Caco-2 (cell line): ENCODE results near the gene YJEFN3. TPM values are rescaled to one million over a fixed set of nuclear protein-coding genes. Genes with fewer than 3 reads are reported as not detected.

Source experiments
- BruUV-seq: library from RNA; stranded (reverse); fragments of 400-500 nt; replicated peaks from 2 replicates; lab custom pipeline; 2021; lab: Mats Ljungman, UMichigan
- CTCF ChIA-PET: fragments of 300-600 bp; sonication (Branson Sonifier 250); formaldehyde crosslinking; loops from one replicate; lab custom pipeline; 2022; ENCODE audit warnings: antibody characterized with exemption; lab: Charles Lee
- POLR2A ChIA-PET: fragments of 300-600 bp; sonication (Branson Sonifier 250); formaldehyde crosslinking; loops from one replicate; lab custom pipeline; 2022; ENCODE audit warnings: antibody characterized with exemption; lab: Charles Lee
- DNase-seq, 2 experiments: peaks; one replicate each; pipeline versions ENCODE4 v3.0.0 to v3.0.0-alpha.2; 2020 to 2022
- H3K27me3 ChIP-seq: replicated peaks from 2 replicates; pipeline ENCODE4 v1.6.0; 2011; ENCODE audit warnings: low read length; ENCODE audit not compliant: control insufficient read depth, insufficient read depth
- H3K36me3 ChIP-seq: 2 replicates; pipeline ENCODE4 v1.5.1; 2011; ENCODE audit warnings: low read length; ENCODE audit not compliant: control insufficient read depth, insufficient read depth
- H3K4me1 ChIP-seq: fragments of 250-450 bp; sonication (Bioruptor Pico); 2 replicates; pipeline ENCODE4 v1.5.1; 2020; ENCODE audit warnings: mild to moderate bottlenecking
- H3K4me3 ChIP-seq: 2 replicates; pipeline ENCODE4 v1.5.1; 2011; ENCODE audit warnings: low read depth, mild to moderate bottlenecking, control low read depth, low read length
- H3K9me3 ChIP-seq: fragments of 250-450 bp; sonication (Bioruptor Pico); 2 replicates; pipeline ENCODE4 v1.5.1; 2020; ENCODE audit warnings: mild to moderate bottlenecking, moderate library complexity
- H3K27ac Mint-ChIP-seq: one replicate; pipeline ENCODE4 v1.8.0; 2022; ENCODE audit warnings: mixed read lengths; ENCODE audit not compliant: unreplicated experiment
- H3K27me3 Mint-ChIP-seq: one replicate; pipeline ENCODE4 v1.8.0; 2022; ENCODE audit warnings: mixed read lengths; ENCODE audit not compliant: insufficient read depth, unreplicated experiment
- H3K36me3 Mint-ChIP-seq: one replicate; pipeline ENCODE4 v1.8.0; 2022; ENCODE audit warnings: mild to moderate bottlenecking, mixed read lengths; ENCODE audit not compliant: insufficient read depth, unreplicated experiment
- H3K4me1 Mint-ChIP-seq: one replicate; pipeline ENCODE4 v1.8.0; 2022; ENCODE audit warnings: low read depth, mixed read lengths; ENCODE audit not compliant: unreplicated experiment
- H3K4me3 Mint-ChIP-seq: one replicate; pipeline ENCODE4 v1.8.0; 2022; ENCODE audit warnings: mild to moderate bottlenecking, moderate library complexity, mixed read lengths; ENCODE audit not compliant: unreplicated experiment
- H3K9me3 Mint-ChIP-seq: one replicate; pipeline ENCODE4 v1.8.0; 2022; ENCODE audit warnings: mixed read lengths; ENCODE audit not compliant: unreplicated experiment
- intact Hi-C: fragments of 100-400 bp; cut with micrococcal nuclease; formaldehyde crosslinking; loops from one replicate; pipeline ENCODE4 v1.10.0; 2022; ENCODE audit not compliant: unreplicated experiment
- total RNA-seq: library from RNA; stranded (reverse); gene quantifications from 2 replicates; pipeline ENCODE4 v1.2.3, GENCODE V29; 2022
- TF ChIP-seq, protein P1 (sequence below), 2 experiments: fragments of 200-600 bp in 1 of 2; IDR thresholded peaks; 1 replicate in 1 of 2; 2 replicates in 1 of 2; pipeline versions ENCODE4 v1.5.1 to v1.8.0; 2011 to 2022; ENCODE audit warnings: antibody characterized with exemption in 1 of 2, control low read depth in 1 of 2, inconsistent platforms in 1 of 2, low read depth in 1 of 2, low read length in 1 of 2, mild to moderate bottlenecking in 1 of 2, moderate library complexity in 1 of 2; ENCODE audit not compliant: insufficient read depth in 1 of 2, severe bottlenecking in 1 of 2, unreplicated experiment in 1 of 2

YJEFN3 gene
- total RNA-seq, 1 experiment from 2014 or later: 8.1 TPM

- Histone ChIP-seq H3K27me3 (no peaks in the 10 kb centered on the region), H3K4me3 (no peak overlapping the region), H3K9me3 (no peaks in the 10 kb centered on the region), H3K36me3 (no peaks in the 10 kb centered on the region), H3K4me1 (no peaks in the 10 kb centered on the region)
- intact Hi-C loops: loop anchor here (5.0 kb wide), 1 partner anchor 66 kb away; the partner anchor contains the start of gene PBX4
- POLR2A ChIA-PET: interaction anchor here (0.6 kb wide), 1 partner anchor 113 kb away, joined by 5 read pairs; no protein-coding TSS in a partner anchor
- Mint-ChIP-seq H3K27ac (no peak overlapping the region), H3K27me3 (peaks cover 4% of the 10 kb centered on the region), H3K36me3 (no peaks in the 10 kb centered on the region), H3K4me3 (no peak overlapping the region), H3K9me3 (no peaks in the 10 kb centered on the region), H3K4me1 (no peaks in the 10 kb centered on the region)
- DNase-seq: no peak
- TF ChIP-seq, protein P1, sequence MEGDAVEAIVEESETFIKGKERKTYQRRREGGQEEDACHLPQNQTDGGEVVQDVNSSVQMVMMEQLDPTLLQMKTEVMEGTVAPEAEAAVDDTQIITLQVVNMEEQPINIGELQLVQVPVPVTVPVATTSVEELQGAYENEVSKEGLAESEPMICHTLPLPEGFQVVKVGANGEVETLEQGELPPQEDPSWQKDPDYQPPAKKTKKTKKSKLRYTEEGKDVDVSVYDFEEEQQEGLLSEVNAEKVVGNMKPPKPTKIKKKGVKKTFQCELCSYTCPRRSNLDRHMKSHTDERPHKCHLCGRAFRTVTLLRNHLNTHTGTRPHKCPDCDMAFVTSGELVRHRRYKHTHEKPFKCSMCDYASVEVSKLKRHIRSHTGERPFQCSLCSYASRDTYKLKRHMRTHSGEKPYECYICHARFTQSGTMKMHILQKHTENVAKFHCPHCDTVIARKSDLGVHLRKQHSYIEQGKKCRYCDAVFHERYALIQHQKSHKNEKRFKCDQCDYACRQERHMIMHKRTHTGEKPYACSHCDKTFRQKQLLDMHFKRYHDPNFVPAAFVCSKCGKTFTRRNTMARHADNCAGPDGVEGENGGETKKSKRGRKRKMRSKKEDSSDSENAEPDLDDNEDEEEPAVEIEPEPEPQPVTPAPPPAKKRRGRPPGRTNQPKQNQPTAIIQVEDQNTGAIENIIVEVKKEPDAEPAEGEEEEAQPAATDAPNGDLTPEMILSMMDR (IDR thresholded peaks at IDR 0.05; ENCODE audit: insufficient read depth in 1 of 2, low read depth in 1 of 2, low read length in 1 of 2, severe bottlenecking in 1 of 2, unreplicated experiment in 1 of 2): no peak
- CTCF ChIA-PET: interaction anchor here (0.6 to 0.7 kb wide), 2 partner anchors 18 to 113 kb away, joined by 3 read pairs; no protein-coding TSS in a partner anchor
- no TSS peak for BruUV-seq
Observed at GRCh38 chr19:19550972-19551852, 22.5 kb downstream of the YJEFN3 start.

DNA sequence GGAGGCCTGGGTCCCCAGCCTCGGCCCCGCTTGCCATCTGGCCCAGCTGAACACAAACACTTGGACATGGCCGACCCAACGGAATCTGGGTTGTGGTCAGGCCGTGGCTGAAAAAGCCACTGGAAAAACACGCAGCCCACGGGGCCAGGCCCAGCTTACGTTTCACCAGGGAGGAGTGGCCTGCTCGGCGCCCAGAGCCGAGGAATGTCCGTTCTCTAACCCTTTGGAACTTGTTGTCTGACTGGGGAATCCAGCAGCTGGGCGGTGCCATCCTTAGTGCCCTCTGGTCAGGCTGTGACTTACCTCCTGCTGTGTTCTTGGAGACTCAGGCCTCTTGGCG is 23.1 kb downstream of the YJEFN3 start:
- ChIA-PET POLR2A (interaction anchor here (0.6 kb wide), 1 partner anchor 113 kb away, joined by 5 read pairs; no protein-coding TSS in a partner anchor), CTCF (no interaction called here)
- no peak overlapping the region for H3K27ac Mint-ChIP-seq
- no peaks in the 10 kb centered on the region for H3K27me3 ChIP-seq
- no TSS peak for BruUV-seq
- TF ChIP-seq, protein P1 (IDR thresholded peaks at IDR 0.05; ENCODE audit: insufficient read depth in 1 of 2, low read depth in 1 of 2, low read length in 1 of 2, severe bottlenecking in 1 of 2, unreplicated experiment in 1 of 2): no peak
- intact Hi-C loops: loop anchor here (2.0 to 5.0 kb wide), 2 partner anchors 19 to 65 kb away; partner anchors contain the start of gene PBX4
- H3K36me3 ChIP-seq: no peaks in the 10 kb centered on the region
- no peaks in the 10 kb centered on the region for H3K9me3 Mint-ChIP-seq
- H3K4me3 ChIP-seq: no peak overlapping the region
- H3K9me3 ChIP-seq: no peaks in the 10 kb centered on the region
- no peaks in the 10 kb centered on the region for H3K36me3 Mint-ChIP-seq
- peaks cover 4% of the 10 kb centered on the region for H3K27me3 Mint-ChIP-seq
- H3K4me1 Mint-ChIP-seq: no peaks in the 10 kb centered on the region
- no peaks in the 10 kb centered on the region for H3K4me1 ChIP-seq
- no peak for DNase-seq
- H3K4me3 Mint-ChIP-seq: no peak overlapping the region

DNA sequence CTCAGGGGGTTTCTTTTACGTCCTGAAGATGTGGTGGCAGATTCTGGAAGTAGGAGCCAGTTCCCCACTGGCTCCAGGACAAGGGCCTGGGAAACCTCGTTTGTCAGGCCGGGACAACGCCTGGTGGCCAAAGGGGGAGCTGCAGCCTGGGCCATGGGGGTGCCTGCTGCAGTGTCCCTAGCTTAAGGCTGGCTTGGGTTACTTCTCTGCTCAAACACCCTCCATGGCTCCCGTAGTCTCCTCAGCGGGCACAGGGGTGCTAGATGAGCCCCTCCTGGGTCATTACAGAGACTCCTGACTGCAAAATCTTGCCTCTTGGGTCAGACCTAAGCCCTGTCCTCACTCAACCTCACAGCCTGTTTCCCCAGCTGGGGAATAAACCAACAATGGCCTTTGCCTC is 24.1 kb downstream of the YJEFN3 start:
- Histone ChIP-seq H3K27me3 (no peaks in the 10 kb centered on the region), H3K9me3 (no peaks in the 10 kb centered on the region), H3K4me3 (no peak overlapping the region), H3K36me3 (no peaks in the 10 kb centered on the region), H3K4me1 (no peaks in the 10 kb centered on the region)
- H3K27ac Mint-ChIP-seq: no peak overlapping the region
- CTCF ChIA-PET: interaction anchor here (0.7 to 1.4 kb wide), 5 partner anchors 9 to 91 kb away, joined by 3 to 11 read pairs (median 3); partner anchors contain the start of gene GMIP
- H3K4me1 Mint-ChIP-seq: no peaks in the 10 kb centered on the region
- TF ChIP-seq, protein P1 (IDR thresholded peaks at IDR 0.05; ENCODE audit: insufficient read depth in 1 of 2, low read depth in 1 of 2, low read length in 1 of 2, severe bottlenecking in 1 of 2, unreplicated experiment in 1 of 2): peak; percentile 55 to 62
- H3K4me3 Mint-ChIP-seq: no peak overlapping the region
- DNase-seq: peak in 1 of 2 experiments; percentile 69
- H3K27me3 Mint-ChIP-seq: peaks cover 4% of the 10 kb centered on the region
- POLR2A ChIA-PET: no interaction called here
- no TSS peak for BruUV-seq
- H3K36me3 Mint-ChIP-seq: no peaks in the 10 kb centered on the region
- H3K9me3 Mint-ChIP-seq: no peaks in the 10 kb centered on the region
- intact Hi-C loops: loop anchor here (2.0 to 5.0 kb wide), 2 partner anchors 20 to 65 kb away; partner anchors contain the start of gene PBX4
